COLO829 (cell line): Measurements from ENCODE around the gene TSPAN18.

Experiments
- DNase-seq: peaks from one replicate; pipeline ENCODE4 v3.0.0; 2012; ENCODE audit warnings: low spot score

TSPAN18 gene

DNA sequence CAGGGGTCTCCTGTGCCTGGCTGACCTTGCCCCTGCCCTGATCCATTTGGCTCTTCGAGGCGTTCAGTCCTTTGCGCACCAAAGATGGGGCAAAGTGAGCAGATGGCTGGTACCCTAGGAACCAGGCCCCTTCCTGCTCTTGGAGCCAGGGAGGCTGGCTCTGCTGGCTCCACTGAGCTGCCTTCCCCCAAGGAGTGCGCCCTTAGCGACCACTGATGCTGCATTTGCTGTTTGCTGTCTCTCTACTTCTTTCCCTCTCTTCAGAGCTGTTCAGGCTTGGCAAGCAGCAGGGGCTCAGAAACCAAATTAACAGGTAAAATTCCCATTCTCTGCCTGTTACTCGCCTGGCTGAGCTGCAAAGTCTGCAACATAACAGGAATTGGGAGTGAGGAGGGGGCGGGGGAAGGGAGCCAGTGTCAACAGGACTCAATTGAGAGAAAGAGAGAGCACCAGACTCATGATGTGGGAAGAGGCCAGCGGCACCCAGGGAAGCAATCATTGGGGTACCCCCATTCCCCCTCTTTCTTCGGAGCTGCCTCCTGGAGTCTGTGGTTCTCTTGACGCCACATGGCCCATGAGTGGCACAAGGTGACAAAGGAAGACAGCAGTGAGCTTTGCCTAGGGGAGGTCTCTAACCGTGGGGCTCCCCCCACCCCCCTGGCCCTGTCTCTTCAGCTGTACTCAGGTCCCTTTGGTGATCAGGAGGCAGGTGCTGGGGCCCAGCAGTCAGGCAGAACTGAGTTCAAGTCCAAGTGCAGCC, 121.6 kb downstream of the TSPAN18 start:
- no peak for DNase-seq

DNA sequence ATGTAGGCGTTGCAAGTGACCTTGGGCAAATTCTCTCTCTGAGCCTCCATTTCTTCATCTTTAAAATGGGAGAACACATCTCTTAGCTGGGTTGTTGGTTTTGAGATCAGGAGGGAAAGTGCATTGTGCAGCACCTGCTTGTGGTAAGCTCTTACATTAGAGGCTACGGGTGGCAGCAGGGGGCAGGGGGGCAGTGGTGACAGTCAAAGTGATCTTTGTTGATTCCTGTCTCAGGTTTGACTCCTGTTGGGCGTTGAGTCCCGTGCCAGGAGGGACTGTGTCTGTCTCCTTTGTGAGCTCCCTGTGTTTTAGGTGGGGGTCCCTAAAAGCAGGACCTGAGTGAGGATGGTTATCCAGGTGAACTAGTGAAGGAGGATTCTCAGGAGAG, 122.2 kb downstream of the TSPAN18 start:
- no peak for DNase-seq

DNA sequence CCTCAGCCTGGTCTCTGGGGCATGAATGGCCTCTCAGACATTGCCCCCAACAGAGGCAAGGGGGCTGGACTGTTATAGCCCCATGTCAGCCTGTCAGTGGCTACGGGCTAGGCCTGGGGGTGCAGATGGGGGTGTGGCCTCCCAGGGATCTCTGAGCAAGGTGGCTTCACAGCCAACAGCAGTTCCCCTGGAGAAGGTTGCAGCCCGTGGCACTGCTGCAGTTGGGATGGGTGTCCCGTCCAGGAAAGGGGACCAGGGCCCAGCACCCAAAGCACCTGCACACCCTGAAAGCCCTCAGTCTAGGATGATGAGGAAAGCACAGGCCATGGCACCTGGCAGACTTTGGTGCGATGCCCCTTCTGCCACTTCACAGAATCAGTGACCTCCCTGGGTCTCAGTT, 122.7 kb downstream of the TSPAN18 start:
- no peak for DNase-seq

DNA sequence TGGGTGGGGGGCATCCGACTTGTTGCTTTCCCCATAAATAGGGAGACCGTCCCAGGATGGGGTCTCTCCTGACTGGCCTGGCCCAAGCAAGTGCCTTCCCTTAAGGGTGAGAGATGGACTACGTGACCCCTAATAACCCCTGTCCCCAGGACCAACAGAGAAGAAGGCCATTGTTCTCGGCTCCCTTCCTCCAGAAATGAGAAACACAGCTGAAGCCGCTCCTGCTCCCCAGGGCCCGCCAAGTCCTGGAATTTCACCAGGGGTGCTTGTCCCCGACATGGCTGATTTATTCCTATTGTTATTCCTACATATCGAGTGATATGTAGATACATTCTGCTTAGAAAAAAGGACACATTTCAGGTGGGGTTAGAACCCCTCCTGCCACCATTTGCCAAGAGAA, 123.2 kb downstream of the TSPAN18 start:
- DNase-seq = peak; percentile 14

DNA sequence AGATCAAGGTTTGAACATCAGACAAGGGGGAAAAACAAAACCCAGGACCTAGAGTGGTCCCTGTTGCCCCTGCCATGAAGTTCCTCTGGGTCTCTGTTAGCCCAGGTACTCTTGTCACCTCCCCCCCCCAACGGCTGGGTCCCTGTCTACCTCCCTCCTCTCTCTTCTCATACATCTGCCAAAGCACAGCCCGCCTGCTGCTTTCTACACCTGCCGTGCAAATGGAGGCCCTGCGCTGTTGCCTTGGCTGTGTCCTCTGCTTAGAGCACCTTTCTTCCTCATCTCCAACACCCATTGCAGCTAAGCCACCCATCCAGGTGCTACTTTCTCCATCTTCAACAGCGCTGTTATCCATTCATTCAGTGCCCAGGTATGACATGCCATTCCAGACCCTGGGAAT, 124.7 kb downstream of the TSPAN18 start:
- no peak for DNase-seq

DNA sequence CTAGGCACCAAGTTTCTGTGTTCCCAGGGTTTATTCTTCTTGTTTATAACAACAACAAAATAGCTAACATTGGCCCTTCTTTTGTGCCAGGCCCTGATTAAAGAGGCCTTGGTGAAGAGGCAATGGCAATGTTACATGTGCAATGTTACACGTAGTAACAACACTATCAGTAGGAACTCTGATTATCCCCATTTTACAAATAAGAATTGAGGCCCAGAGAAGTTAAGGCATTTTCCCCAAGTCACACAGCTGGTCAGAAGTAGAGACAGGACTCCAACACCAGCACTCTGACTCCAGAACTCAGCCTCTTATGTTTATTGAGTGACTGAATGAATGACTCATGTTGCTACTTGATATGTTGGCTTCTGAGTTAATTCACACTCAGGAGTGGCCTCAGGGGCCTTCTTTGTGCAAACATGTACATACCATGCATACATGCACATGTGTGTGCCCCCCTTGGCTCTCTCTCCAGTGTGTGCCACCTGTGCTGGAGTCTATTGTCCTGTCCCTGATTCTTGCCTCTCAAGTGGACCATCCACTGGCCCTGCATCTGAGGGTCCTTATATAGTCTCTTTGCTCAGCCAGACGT, 125.5 kb downstream of the TSPAN18 start:
- no peak for DNase-seq

DNA sequence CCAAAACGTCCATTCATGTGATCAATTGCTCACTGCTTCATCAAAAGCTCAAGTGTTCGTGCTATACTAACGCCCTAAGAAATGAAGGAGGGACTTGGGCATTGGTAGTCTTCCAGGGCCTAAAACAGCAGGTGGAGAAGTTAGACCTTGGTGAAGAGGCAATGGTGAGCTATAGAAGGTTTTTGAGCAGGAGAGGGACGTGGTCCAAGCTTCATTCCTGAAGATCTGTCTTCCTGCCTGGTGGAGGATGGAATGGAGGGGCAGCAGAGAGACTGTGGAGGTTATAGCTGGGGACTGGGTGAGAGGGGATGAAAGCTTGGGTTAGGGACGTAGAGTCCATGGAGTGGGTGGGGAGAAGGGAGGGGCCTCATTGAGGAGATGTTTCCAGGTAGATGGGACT, 126.2 kb downstream of the TSPAN18 start:
- DNase-seq = no peak

DNA sequence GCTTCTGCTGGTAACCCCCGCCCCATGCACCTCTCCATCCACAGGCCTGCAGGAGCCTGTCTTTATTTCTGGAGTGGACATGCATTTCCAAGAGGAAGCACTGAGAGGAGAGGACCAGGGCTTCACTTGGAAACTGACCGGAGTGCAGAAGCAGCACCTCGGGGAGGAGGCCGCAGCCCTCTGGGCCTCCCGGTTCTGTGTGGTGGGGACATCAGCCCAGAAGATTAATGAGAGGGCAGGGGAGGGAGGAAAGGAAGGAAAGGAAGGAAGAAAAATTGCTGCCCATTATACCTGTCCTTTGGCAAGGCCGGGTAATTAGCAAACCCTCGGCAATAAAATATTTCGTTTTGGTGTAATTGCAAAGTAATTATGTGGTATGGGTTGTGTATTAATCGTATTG, 126.9 kb downstream of the TSPAN18 start:
- DNase-seq = no peak

DNA sequence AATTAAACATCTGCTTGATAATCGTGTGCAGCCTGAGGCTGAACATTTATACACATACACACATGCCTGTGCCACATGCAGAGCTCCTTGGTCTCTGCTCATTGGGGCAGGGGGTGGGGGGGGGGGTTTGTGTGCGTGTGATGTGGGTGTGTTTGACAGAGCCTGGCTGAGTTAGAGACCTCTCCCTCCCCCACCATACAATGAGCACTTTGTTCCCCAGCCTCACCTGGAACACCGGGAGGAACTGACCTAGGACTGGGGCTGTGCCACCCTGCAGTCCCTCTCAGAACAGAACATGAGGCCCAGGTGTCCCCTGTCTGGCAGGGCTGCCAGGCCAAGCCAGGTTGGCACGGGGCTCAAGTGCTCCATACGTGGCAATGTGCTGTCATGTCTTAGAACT, 127.3 kb downstream of the TSPAN18 start:
- no peak for DNase-seq

DNA sequence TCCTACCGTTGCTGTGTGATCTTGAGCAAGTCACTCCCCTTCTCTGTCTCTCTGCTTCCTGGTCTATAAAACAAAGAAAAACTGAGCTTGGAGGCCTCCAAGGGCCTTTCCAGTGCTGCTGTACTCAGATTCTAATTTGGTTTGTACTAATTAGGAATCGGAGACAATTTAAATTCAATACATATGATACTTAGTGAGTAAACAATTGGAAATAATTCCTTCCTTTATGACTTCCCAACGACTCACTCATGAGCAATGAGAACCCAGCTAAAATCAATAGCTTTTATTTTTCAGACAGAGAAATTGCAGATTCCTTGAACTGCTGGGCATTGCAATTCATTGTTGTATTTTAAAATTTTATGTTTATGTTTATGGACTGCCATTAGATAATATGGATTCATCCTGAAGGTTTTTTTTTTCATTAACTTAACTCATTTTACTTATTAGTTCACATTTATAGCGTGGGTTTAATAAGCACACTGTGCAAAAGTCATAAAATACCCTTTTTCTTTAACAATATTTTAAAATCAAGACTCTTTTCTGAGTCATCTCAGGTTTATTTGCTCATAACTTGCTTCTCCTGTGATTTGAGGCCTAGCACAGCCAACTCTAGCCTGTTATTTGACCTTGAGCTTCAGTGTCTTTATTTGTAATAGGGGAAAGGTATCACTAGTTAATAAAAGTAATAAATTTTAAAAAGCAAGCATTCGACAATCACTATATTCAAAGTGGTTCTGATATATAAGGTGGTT, 128.2 kb downstream of the TSPAN18 start:
- DNase-seq = no peak

DNA sequence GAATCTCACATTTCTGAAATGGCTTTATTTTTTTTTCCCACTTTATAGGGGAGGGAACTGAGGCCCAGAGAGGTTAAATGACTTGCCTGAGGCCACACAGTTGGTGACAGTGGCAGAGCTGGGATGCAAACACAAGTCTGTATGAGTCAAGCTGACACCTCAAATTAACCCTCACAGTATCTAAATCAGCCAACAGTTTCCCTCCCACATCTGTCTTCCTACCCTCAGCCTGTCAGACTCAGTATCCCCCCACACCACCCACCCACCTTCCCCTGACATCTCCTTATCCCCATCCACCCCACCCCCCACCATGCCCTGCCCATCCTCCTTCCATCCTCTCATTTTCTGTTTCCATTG, 128.7 kb downstream of the TSPAN18 start:
- DNase-seq = no peak

DNA sequence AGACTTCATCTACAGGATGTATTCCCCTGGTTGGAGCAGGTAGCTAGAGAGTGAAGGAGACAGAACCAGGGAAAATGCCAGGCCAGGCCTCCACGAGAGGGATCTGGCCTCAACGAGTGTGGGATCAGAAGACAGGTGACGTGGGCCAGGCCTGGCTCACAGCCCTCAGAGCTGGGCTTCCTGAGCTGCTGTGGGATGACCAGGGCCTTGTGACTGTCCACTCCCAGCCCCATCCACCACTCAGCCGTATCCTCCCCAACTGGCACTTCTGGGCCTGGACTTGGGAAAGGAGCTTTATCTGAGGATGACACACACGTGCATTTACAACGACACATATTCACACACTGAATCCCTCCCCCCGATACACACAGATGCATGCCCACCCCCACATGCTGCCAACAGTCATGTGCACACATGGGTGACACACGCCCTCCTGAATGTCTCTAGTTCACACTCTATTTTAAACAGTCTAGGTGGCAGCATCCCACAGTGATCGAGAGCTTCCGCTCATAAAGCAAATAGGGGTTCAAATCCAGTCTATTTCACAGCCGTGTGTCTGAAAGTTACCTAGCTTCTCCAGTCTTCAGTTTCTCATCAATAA, 130.8 kb downstream of the TSPAN18 start:
- no peak for DNase-seq

DNA sequence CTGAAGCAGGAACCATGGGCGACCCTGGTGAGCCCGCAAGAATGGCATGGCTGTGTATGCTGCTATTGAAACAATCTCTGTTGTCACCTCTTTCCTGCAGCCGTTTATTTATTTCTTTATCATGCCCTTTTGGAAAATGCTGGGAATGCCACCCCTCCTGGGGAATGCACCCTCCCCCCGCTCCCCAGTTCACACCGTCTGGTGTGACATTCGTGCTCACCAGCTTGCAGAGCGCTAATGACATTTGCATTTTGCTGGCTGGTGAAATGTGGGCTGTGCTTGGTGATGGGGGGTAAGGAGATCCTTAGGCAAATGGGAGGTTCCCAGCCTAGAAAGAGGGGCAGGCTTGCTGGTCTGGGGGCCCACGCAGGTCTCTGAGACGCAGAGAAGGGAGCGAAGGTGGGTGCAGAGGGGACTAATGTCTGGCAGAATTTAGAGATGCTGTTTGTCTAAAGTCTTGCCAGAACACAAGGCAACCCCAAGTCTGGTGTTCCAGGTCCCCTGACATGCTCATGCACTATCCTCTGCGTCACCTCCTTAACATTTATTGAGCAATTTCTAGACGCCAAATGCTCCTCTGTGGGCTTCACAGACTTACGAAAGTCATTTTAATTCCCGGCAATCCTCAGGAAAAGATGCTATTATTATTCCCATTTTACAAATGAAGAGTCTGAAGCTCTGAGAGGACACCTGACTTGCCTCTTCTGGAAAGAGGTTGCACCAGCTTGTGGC, 132.2 kb downstream of the TSPAN18 start:
- DNase-seq = no peak

DNA sequence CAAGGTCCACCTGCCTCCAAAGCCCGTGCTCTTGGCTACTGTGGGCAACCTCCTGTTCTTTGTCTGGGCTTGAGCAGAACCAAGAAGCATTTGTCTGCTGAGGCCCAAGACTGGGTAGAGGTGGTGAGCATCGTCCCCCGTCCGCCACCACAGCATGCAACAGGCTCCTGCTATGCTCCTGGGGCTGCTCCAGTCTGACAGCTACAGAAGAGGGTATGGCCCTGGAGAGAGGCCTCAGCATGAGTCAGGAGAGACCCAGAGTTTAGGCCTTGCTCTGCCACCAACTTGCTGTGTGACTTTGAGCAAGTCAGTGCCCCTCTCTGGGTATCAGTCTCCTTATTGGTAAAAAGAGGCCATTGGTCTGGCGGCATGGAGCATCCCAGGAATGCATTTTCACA, 132.8 kb downstream of the TSPAN18 start:
- no peak for DNase-seq

DNA sequence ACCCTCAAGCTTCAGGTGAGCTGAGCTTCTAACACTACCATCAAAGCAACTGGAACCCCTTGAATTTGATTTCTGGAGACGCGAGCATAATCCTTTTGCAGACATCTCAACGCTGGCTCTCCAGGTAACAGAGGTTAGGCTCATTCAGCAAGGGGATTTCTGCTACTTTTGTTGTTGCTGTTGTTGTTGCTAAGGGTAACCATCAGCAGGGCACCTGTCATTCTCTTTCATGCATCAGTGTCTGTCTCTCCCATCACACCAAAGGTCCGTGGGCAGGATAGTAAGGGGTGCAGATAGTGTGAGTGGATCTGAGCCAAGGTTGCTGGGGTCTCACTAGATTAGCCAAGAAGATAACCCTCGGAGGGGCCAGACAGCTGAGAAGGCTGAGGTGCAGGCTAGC, 133.6 kb downstream of the TSPAN18 start:
- DNase-seq = no peak

DNA sequence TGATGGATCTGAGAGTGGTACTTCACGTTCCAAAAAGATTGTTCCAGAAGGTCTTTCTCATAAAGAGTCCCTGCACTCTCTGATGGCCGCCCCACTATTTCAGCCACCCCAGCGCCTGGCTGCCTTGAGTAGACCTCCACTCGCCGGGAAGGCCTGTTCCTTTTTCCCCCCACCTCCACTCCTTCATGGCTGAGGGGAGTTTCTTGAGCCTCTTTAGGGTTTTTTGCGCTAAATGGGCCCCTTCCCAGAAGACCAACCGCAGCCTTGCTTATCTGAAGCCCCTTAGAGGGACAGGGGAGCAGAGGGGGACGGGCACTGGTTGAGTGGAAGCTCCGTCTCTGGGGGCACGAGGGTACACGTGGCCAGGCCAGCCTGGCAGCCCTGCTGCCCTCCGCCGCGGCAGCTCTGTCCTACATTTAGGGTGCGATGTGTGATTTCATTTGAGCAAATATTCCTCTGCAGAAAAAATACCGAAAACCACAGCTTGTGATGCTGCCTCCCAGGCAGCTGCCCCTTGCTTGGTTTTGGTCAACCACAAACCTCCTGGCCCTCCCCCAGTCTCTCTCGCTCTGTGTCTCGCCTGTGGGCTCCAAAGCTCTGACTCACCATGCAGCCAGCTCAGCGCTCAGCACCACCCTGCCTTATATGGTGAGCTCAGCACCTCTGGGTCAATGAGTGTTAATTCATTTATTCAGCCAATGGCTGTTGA, 135.2 kb downstream of the TSPAN18 start:
- peak; percentile 86 for DNase-seq

DNA sequence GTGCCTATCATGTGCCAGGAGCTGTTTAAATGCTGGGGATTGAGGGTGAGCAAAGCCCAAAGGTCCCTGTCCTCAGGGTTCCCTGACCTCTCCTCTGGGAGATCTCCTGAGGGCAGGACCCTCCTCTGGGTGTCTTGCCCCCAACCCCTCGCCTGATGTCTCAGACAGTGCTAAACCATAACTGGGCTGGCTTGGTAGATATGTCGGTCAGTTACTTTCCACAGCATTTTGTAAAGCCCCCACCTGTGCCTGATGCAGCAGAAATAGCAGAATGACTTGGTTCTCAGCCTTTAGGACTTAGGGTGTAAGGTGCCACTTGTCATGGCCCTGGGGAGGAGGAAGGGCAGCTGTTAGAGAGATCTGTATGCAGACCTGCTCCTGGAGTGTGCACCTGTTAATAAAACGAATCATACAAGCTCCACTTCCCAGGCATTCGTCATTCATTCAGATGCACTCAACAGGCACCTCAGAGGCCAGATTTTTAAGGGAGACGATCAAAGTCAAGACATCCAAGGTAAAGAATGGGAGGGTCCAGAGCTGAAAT, 135.9 kb downstream of the TSPAN18 start:
- DNase-seq = no peak

DNA sequence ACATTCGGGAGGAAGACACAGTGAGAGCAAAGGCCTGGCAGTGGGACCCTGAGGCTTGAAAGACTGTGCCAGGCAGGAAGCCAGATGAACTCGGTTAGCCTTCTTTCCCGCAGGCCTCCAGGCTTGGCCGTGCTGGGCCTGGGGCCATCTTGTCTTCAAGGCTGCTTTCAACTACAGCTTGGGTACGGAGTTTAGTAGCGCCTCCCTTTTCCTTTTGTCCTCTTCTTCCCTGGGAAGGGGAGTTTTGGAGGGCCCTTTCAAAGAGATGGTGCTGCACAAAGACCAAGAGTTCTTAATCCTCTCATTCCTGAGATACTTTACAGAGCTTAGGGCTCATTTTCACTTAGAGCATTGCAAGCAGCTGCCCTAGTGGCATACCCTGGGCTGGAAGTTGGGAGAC, 136.5 kb downstream of the TSPAN18 start:
- DNase-seq = no peak

DNA sequence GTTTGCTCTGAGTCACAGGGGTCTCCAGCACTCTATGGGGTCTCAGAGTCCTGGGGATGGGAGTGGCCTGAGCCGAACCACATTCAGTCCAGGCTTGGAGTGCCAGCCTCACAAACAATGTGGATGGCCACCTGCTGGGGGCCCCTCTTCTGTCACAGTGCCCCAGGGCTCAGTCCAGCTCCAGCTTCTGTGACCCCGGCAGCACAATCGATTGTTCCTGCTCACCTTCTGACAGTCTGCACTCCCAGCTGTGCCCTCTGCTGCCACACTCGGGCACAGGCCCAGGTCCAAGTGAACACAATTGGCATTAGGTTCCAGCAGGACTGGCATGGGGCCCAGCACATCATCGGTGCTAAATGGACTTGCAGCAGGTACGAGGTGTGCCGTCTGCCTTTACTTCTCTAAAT, 139.1 kb downstream of the TSPAN18 start:
- no peak for DNase-seq

DNA sequence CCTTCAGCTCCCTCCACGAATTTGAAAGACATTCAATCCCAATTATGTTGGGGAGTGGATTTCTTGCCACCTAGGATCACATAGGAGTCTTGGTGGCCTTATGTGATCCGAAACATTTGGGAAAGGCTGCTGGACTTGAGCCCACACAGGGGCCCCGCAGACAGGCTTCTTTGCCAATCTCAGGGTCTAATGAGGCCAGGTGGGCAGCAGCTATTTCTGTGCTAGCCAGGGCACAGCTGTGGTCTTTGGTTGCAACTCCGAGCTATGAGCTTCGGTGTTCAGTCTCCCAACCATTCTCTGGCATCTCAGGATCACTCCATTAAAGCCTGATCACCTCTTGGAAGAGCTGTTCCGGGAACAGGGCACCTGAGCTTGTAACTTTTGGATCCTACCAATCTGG, 139.5 kb downstream of the TSPAN18 start:
- DNase-seq = no peak

DNA sequence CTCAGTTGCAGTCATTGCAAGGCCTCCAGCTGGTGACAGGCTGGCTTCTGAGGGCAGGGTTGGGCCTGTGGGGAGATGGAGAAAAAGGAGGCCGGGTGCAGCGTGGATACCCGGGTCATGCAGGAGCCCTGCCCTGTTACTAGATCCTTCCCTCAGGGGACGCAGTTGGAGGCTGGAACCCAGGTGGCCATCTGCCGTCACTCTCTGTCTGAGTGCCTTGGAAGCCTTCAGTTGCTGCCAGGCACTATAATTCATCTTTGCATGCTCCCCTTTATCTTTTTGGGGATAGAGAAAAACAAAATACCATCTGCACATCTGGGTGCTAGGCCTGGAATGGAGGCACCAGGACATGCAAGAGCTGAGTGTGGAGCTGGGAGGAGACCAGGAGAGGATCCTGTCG, 141.3 kb downstream of the TSPAN18 start:
- DNase-seq = no peak
